Activated CD4-positive, CD25-positive, alpha-beta regulatory T cell treated with anti-CD3 and anti-CD28 coated beads, Interleukin-2, amount 50 U/mL, for 72 hours (primary cell): ENCODE data around the gene ATAD3C.
"Not testable (repeated sequence)": the region's sequence is repeated elsewhere in the genome, so short reads cannot be mapped to it uniquely, and the experiment has no call there.

Experiments
- DNase-seq: peaks from one replicate; pipeline ENCODE4 v3.0.0; 2021

ATAD3C gene

GRCh38 chr1:1451696-1452364 lies 2.3 kb downstream of the ATAD3C start:
- no peak for DNase-seq

DNA sequence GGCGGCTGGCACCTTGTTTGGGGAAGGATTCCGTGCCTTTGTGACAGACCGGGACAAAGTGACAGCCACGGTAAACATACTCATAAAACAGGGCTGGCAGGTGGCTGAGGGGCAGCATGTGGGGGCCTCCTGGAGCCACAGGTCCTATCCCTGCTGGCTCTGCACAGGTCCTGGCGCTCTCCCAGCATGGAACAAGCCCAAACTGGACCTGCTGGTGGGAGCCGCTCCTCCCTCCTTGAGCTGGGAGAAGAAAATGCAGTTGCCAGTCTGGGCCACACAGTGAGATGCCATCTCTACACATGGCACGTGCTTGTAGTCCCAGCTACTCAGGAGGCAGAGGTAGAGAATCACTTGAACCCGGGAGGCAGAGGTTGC lies 2.9 kb downstream of the ATAD3C start:
- not testable (repeated sequence) for DNase-seq

GRCh38 chr1:1452882-1453281 lies 3.4 kb downstream of the ATAD3C start:
- no peak for DNase-seq

DNA sequence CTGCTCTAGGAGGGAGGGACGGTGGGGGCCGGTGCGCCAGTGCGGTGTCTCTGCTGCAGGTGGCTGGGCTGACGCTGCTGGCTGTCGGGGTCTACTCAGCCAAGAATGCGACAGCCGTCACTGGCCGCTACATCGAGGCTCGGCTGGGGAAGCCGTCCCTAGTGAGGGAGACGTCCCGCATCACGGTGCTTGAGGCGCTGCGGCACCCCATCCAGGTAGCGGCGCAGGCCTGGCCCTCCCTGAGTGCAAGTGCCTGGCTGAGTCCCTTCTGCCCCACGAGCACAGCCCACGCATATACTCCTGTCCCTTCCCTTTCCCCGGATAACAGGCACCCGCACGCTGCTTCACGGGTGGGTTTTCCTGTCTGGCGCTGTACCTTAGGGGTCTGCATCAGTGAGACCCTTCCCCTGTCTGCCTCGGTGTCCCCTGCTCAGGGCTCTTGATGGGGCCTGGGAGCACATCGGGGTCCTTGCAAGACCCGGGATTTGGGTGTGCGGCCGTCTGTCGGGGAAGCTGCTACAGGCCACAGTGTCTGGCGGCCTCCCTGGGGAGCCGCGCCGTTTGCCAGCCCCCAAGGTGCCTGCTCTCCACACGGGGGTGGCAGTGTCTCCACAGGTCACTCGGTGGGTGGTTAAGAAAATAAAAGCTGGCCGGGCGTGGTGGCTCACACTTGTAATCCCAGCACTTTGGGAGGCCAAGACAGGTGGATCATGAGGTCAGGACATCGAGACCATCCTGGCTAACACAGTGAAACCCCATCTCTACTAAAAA lies 5.0 kb downstream of the ATAD3C start:
- DNase-seq, result not testable (repeated sequence)

DNA sequence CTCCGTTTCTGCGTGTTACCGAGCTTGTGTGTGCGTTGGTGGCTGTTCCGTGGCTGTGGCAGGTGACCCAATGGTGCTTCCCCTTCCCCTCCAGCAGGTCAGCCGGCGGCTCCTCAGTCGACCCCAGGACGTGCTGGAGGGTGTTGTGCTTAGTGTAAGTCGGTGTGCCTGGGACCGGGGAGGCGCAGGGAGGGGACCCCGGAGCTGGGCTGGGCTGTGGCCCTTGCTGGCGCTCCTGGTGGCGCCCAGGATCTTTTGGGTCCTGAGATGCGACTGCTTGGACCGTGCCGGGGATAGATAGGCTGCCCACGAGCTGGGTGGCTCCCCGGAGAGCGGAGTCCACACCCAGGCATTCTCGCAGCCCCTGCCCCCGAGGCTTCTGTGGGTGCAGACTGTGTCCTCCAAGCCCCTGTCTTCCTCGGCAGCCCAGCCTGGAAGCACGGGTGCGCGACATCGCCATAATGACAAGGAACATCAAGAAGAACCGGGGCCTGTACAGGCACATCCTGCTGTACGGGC lies 5.9 kb downstream of the ATAD3C start:
- no peak for DNase-seq

GRCh38 chr1:1455934-1456333 lies 6.4 kb downstream of the ATAD3C start:
- not testable (repeated sequence) for DNase-seq

DNA sequence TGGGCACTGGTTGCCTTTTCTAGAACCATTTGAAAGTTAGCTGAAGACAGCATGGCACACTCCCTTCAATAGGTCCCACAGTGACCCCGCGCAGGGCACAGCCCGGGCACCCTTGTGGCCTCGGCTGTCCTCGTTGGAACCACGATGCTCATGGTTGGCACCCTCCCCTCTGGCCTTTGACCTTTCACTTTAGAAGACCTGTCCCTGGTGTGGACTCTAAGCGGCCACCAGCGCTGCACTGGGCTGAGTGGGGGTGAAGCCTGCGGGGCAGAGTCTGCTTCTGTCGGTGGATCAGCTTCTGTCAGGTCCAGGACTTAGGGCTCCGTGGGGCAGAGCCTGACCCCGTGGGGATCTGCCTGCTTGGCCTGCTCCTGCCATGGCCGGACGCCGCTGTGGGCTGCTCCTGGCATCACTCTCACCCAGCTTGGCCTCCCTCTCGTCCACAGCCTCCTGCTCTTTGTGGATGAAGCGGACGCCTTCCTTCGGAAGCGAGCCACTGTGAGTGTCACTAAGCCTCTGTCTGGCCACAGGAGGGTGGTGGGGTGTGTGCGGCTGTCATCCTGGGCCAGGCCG lies 7.3 kb downstream of the ATAD3C start:
- DNase-seq, result not testable (repeated sequence)

GRCh38 chr1:1459156-1459555 lies 9.7 kb downstream of the ATAD3C start:
- DNase-seq, result not testable (repeated sequence)

DNA sequence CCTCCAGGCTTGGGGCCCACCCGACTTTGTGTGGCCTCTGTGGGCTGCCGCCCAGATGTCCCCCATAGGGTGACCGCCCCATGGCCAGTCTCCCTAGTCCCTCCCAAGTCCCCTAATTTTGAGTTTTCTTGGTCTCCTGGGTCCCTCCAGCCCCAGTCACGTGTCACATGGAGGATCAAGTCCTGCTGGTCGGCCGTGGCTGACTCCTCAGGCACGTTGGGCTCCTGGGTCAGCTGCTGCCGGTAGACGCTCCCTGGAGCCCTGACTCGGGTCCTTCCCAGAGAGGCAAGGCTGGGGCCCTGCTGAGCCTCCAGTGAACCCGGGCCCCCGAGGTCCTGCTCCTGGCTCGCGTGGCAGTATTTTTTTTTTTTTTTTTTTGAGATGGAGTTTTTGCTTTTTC lies 10.2 kb downstream of the ATAD3C start:
- DNase-seq, result not testable (repeated sequence)

- DNase-seq, result no peak
Observed at GRCh38 chr1:1460540-1461130, 11.1 kb downstream of the ATAD3C start.

- DNase-seq, result no peak
Observed at GRCh38 chr1:1461721-1462317, 12.3 kb downstream of the ATAD3C start.

DNA sequence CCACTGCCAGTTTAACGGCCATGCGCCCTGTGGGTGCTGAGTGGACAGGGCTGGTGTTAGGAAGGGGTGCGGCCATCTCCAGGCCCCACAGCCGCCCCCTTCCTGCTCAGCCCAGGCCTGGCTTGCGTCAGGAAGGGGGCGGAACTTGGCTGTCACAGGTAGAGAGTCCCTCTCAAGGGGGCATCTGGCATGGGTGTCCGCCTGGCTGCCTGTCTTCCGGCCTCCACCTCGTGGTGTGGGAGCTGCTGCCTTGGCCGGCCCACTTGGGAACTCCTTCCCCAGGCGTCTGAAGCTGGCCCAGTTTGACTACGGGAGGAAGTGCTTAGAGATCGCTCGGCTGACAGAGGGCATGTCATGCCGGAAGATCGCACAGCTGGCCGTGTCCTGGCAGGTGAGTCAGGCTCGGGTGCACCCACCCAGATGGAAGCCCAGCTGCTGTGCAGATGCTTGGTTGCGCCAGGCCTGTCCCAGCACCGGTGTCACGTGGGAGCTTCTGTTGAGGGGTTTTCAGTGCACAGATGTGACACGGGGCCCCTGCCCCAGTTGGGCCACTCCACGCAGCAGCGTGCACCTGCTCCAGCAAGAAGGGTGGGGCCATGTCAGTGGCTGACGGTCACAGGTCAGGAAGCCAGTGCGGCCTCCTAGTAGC lies 13.0 kb downstream of the ATAD3C start:
- DNase-seq, result no peak

DNA sequence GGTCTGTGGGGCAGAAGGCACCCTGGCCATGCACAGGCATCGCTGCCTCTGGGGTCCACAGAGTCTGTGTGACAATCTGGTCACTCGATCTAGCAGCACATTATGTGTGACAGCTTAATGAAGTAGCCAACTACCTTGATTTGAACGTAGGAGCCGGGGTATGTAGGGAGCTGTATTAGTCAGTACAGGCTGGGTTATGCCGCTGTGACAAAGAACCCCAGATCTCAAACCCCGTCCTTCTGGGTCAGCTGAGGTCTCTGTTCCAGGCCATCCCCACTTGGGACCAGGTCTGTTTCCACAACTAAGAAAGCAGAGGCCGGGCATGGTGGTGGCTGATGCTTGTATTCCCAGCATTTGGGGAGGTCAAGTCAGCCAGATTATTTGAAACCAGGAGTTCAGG lies 13.8 kb downstream of the ATAD3C start:
- no peak for DNase-seq

DNA sequence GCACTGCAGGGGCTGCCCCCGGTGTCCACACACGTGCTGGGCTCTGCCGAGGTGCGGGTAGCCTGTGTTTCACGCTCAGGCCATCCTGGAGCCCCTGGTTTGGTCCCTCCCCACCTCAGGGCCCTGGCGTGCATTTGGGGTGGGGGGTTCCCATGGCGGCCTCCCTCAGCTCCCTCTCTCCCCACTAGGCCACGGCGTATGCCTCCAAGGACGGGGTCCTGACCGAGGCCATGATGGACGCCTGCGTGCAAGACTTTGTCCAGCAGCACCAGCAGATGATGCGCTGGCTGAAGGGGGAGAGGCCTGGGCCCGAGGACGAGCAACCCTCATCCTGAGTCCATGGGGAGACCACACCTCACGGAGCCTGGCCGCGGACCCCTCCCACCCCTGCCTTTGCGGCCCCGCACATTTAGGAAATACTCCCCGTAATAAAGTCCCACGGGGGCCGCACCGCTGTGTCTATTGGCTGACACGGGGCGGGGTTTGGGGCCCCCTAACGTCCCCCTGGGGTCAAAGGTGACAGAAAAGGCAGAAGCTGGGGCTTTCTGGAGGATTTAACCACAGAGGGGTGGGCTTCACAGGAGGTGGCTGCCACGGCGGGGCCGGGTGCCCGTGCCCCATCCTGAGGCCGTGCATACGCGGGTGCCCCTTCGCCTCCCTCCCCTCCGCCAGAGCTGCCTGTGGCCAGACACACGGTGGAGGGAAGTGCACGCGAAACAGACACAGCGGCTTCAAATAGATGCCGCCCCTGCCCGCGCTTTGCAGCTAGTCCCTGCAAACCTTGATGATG lies 18.9 kb downstream of the ATAD3C start:
- not testable (repeated sequence) for DNase-seq

GRCh38 chr1:1470626-1471388 lies 21.3 kb downstream of the ATAD3C start:
- DNase-seq, result no peak

- peak; percentile 91 for DNase-seq
Observed at GRCh38 chr1:1471389-1472052, 22.0 kb downstream of the ATAD3C start, which contains the start of gene ATAD3B. TSS of gene ATAD3B (plus strand) at chr1:1471765. CDS start at chr1:1471885, 120 bp downstream.

DNA sequence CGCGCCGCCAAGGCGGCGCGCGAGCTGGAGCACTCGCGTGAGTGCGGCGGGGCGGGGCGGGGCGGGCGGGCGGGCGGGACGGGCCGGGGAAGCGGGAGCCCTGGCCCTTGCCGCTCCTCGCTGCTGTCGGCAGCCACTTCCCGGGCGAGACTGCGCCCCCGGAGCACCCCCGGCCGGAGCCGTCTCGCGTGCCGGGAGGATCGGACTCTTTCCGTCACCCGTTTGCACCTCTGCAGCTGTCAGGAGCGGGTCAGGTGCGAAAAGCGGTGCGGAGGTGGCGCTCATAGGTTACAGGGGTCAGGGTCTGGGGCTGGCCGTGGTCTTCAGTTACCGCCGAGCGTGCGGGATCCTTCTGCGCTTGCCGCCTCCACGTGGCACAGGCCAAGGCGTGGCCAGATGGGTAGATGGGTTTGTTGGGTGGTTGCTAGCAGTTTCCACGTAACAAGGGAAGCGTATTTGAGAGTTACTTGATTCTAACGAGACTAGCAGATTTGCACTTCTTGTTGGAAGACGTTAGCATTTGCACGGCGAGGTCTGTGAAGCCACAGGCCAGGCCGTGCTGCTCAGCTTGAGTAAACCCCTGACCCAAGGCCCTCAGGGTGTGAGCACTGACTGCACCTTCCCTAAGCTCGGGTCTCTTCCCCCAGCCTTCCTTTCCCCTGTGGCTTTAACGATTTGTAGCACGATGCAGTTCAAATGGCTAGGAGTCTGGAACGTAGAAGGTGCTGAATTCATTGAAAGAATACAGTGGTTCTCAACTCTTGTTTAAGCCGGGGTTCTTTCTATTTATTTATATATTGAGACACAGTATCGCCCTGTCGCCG lies 22.8 kb downstream of the ATAD3C start:
- DNase-seq, result not testable (repeated sequence)

- not testable (repeated sequence) for DNase-seq
Observed at GRCh38 chr1:1476011-1476410, 26.5 kb downstream of the ATAD3C start.

DNA sequence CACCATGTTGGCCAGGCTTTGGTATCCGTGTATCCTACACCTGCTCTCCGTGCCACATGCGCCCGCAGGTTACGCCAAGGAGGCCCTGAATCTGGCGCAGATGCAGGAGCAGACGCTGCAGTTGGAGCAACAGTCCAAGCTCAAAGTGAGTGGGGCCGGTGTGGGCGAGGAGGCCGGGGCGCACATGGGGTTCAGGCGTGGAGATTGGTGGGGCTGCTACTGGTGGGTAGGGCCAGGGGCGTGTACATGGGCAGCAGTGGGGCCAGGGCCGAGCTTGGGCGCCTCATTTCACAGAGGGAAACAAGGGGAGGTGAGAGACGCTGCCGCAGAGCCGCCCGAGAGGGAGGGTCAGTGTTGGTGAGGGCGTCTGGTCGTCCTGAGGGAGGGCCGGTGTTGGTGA lies 27.7 kb downstream of the ATAD3C start:
- no peak for DNase-seq
